Adrenal gland (tissue), 12 donors: ENCODE data around the gene TLCD3A. TPM values are rescaled to one million over a fixed set of nuclear protein-coding genes. Genes with fewer than 3 reads are reported as not detected.

Experiments used
- DNase-seq, 7 donors: peaks; one replicate each; pipeline ENCODE4 v3.0.0-alpha.2; 2019 to 2020
- H3K27ac ChIP-seq, 5 donors: fragments of 200-600 bp; sonication (generic) in 4 of 5; 1 replicate in 3 of 5; 2 replicates in 2 of 5; pipeline versions ENCODE4 v1.5.1 to v1.8.0; 2016 to 2020; ENCODE audit warnings: mild to moderate bottlenecking in 1 of 5
- H3K27me3 ChIP-seq: fragments of 200-600 bp; 2 replicates; pipeline ENCODE4 v1.8.0; 2021
- H3K36me3 ChIP-seq, 2 donors: fragments of 200-600 bp; replicated peaks in 1 of 2; 1 replicate in 1 of 2; 2 replicates in 1 of 2; pipeline versions ENCODE4 v1.5.1 to v1.8.0; 2018 to 2022
- H3K4me1 ChIP-seq, 2 donors: fragments of 200-600 bp; replicated peaks in 1 of 2; 1 replicate in 1 of 2; 2 replicates in 1 of 2; pipeline versions ENCODE4 v1.5.1 to v1.8.0; 2018 to 2021
- H3K4me3 ChIP-seq, 4 donors: fragments of 200-600 bp; sonication (generic) in 3 of 4; one replicate each; pipeline ENCODE4 v1.5.1; 2016 to 2018
- H3K9me3 ChIP-seq, 3 donors: fragments of 200-600 bp; sonication (generic) in 1 of 3; replicated peaks in 1 of 3; 1 replicate in 2 of 3; 2 replicates in 1 of 3; pipeline versions ENCODE4 v1.5.1 to v1.8.0; 2016 to 2021
- CTCF ChIP-seq, 6 experiments: fragments of 450-650 bp in 4 of 6; fragments of 200-600 bp in 2 of 6; sonication (generic) in 1 of 6; IDR thresholded peaks; 1 replicate in 5 of 6; 2 replicates in 1 of 6; pipeline versions ENCODE4 v1.5.1 to v1.8.0; 2016 to 2021; ENCODE audit warnings: antibody characterized with exemption in 6 of 6, mild to moderate bottlenecking in 2 of 6, moderate library complexity in 1 of 6
- POLR2A ChIP-seq, 2 donors: fragments of 450-650 bp; IDR thresholded peaks; one replicate each; pipeline ENCODE4 v1.6.1; 2017; ENCODE audit warnings: antibody characterized with exemption in 2 of 2, mild to moderate bottlenecking in 2 of 2, moderate library complexity in 1 of 2
- WGBS, 4 donors: extraction: QIAGEN DNeasy Blood & Tissue Kit in 2 of 4; methylation state at CpG; one replicate each; pipeline versions ENCODE4 v1.1.5 to v1.1.7; 2013 to 2017; 5-methylcytosine and 5-hydroxymethylcytosine counted together
- intact Hi-C, 2 donors: fragments of 100-400 bp; cut with DNase I; formaldehyde crosslinking; loops; one replicate each; pipeline versions ENCODE4 v1.14.1 to v1.15.0; 2022 to 2023
- polyA plus RNA-seq, 3 donors: library from polyadenylated mRNA; stranded (reverse); fragments of 200-250 nt in 2 of 3; fragments of 350-450 nt in 1 of 3; fragmentation: Illumina TruSeq in 1 of 3; extraction: RNeasy Lipid Tissue Mini Kit (QIAGEN cat#74804) in 1 of 3; gene quantifications; one replicate each; pipeline ENCODE4 v1.2.3, GENCODE V29; 2013 to 2014
- total RNA-seq, 9 donors: library from RNA; depleted of rRNA in 4 of 9; stranded (reverse); fragments of >200 nt in 4 of 9; fragments of 120-200 nt in 1 of 9; fragmentation: NEBNext Ultra II Directional in 1 of 9; extraction: Animal tissue kit (Norgen Biotek cat#: 25700) in 1 of 9; gene quantifications; one replicate each; pipeline versions ENCODE4 v1.1.0 to v1.2.4, GENCODE V29; 2013 to 2023
- donor health status: healthy with polysubstance abuse.
- donor health status: Bipolar disorder and iron deficiency.
- donor health status: DM: yes; HTN: yes; CAD: no.
- donor health status: DM: no; HTN: no; CAD: no.
- donor health status: DM: no; HTN: no; CAD: no.
- donor health status: DM: yes; HTN: yes; CAD: no.

The TLCD3A gene
- total and polyA plus RNA-seq, 12 donors = 0.72 to 8.7 (median 4.2) TPM

- intact Hi-C loops = no loop called here
- TF ChIP-seq CTCF (IDR thresholded peaks at IDR 0.05) = no peak
- no peak for TF ChIP-seq POLR2A (IDR thresholded peaks at IDR 0.05)
- no peak overlapping the region for H3K27ac ChIP-seq
- peaks cover 0 to 25% of the 10 kb centered on the region in 2 donors for H3K36me3 ChIP-seq
- no peak for DNase-seq
- H3K9me3 ChIP-seq = no peaks in the 10 kb centered on the region
- no peak overlapping the region for H3K4me3 ChIP-seq
- WGBS, 4 donors = 74 to 89% (median 81%) methylated on average over 8 of the region's 8 CpGs
- peaks cover 8 to 10% of the 10 kb centered on the region in 2 donors for H3K4me1 ChIP-seq
- H3K27me3 ChIP-seq = no peaks in the 10 kb centered on the region
Observed at GRCh38 chr17:750431-751037, 18.1 kb downstream of the TLCD3A start.

- WGBS, 4 donors = 1 to 9% (median 3%) methylated on average over 6 to 49 of the region's 49 CpGs
- peak in 5 of 7 donors; percentile 30 to 46 (median 44) for DNase-seq
- peak overlapping the region in 3 of 4 donors; percentile 42 to 87 (median 49) for H3K4me3 ChIP-seq
- peaks cover 8 to 10% of the 10 kb centered on the region in 2 donors for H3K4me1 ChIP-seq
- peaks cover 0 to 16% of the 10 kb centered on the region in 2 donors for H3K36me3 ChIP-seq
- H3K27me3 ChIP-seq = no peaks in the 10 kb centered on the region
- intact Hi-C loops = no loop called here
- TF ChIP-seq POLR2A (IDR thresholded peaks at IDR 0.05) = no peak
- no peak for TF ChIP-seq CTCF (IDR thresholded peaks at IDR 0.05)
- peak overlapping the region in 3 of 5 donors; percentile 23 to 84 (median 70) for H3K27ac ChIP-seq
- H3K9me3 ChIP-seq = no peaks in the 10 kb centered on the region
Observed at GRCh38 chr17:751269-752001, 19.0 kb downstream of the TLCD3A start.

- intact Hi-C loops = no loop called here
- Histone ChIP-seq H3K27me3 (no peaks in the 10 kb centered on the region), H3K4me1 (peaks cover 8 to 10% of the 10 kb centered on the region in 2 donors), H3K9me3 (no peaks in the 10 kb centered on the region), H3K27ac (peak within 1 kb of the TSS in 3 of 5 donors; percentile 23 to 84 (median 70)), H3K4me3 (peak within 1 kb of the TSS in 3 of 4 donors; percentile 42 to 87 (median 49)), H3K36me3 (peaks cover 0 to 10% of the 10 kb centered on the region in 2 donors)
- WGBS, 4 donors = 0 to 1% methylated on average over 73 to 86 of the region's 87 CpGs; no CpG with 5 or more reads in 2 of the 4 donors
- TF ChIP-seq CTCF (IDR thresholded peaks at IDR 0.05) = peak; percentile 63 to 95 (median 90)
- peak; percentile 2 to 61 for TF ChIP-seq POLR2A (IDR thresholded peaks at IDR 0.05)
- DNase-seq = peak; percentile 88 to 95 (median 92)
Observed at GRCh38 chr17:752002-752619, 19.7 kb downstream of the TLCD3A start, which contains the start of gene GEMIN4. GEMIN4 (minus strand) TSS chr17:752264; CDS start chr17:752142, 122 bp downstream.
